PFSK-1 (cell line): Measurements from ENCODE around the gene PSEN1.

Source experiments
- FOXP2 ChIP-seq: optimal IDR thresholded peaks from 2 replicates; pipeline ENCODE3; 2011; ENCODE audit warnings: borderline replicate concordance, control low read depth, inconsistent platforms; ENCODE audit not compliant: insufficient read depth; ENCODE audit errors: extremely low read length, extremely low read depth
- POLR2AphosphoS5 ChIP-seq: IDR thresholded peaks from 2 replicates; pipeline ENCODE4 v1.6.1; 2012; ENCODE audit warnings: low read depth, mild to moderate bottlenecking, control low read depth, low read length, moderate library complexity
- REST ChIP-seq, 2 experiments: IDR thresholded peaks; 2 replicates each; pipeline versions ENCODE4 v1.6.1 to v1.8.0; 2011 to 2012; ENCODE audit warnings: low read depth in 2 of 2, low read length in 2 of 2, control low read depth in 1 of 2, inconsistent platforms in 1 of 2, mild to moderate bottlenecking in 1 of 2, moderate library complexity in 1 of 2; ENCODE audit not compliant: insufficient read depth in 1 of 2
- SIN3A ChIP-seq: IDR thresholded peaks from 2 replicates; pipeline ENCODE4 v1.6.1; 2012; ENCODE audit warnings: mild to moderate bottlenecking, low read length, moderate library complexity, borderline replicate concordance; ENCODE audit not compliant: insufficient read depth
- TAF1 ChIP-seq: IDR thresholded peaks from 2 replicates; pipeline ENCODE4 v1.6.1; 2012; ENCODE audit warnings: low read length, control low read depth, borderline replicate concordance; ENCODE audit not compliant: insufficient read depth

PSEN1 gene

GRCh38 chr14:73167727-73168126, 31.4 kb downstream of the PSEN1 start:
- TF ChIP-seq TAF1 (no peak), POLR2AphosphoS5 (no peak), SIN3A (no peak), REST (IDR thresholded peaks at IDR 0.05; ENCODE audit: insufficient read depth in 1 of 2, low read depth in 2 of 2, low read length in 2 of 2) (no peak), FOXP2 (no peak)

GRCh38 chr14:73168274-73168673, 32.0 kb downstream of the PSEN1 start:
- TF ChIP-seq TAF1, result no peak
- no peak for TF ChIP-seq REST (IDR thresholded peaks at IDR 0.05; ENCODE audit: insufficient read depth in 1 of 2, low read depth in 2 of 2, low read length in 2 of 2)
- no peak for TF ChIP-seq POLR2AphosphoS5
- no peak for TF ChIP-seq FOXP2
- no peak for TF ChIP-seq SIN3A

- TF ChIP-seq TAF1 (no peak), SIN3A (no peak), POLR2AphosphoS5 (no peak), FOXP2 (no peak), REST (IDR thresholded peaks at IDR 0.05; ENCODE audit: insufficient read depth in 1 of 2, low read depth in 2 of 2, low read length in 2 of 2) (no peak)
Measured at GRCh38 chr14:73168691-73169090, 32.4 kb downstream of the PSEN1 start.

GRCh38 chr14:73170686-73171085, 34.4 kb downstream of the PSEN1 start:
- no peak for TF ChIP-seq FOXP2
- no peak for TF ChIP-seq TAF1
- TF ChIP-seq SIN3A, result no peak
- no peak for TF ChIP-seq POLR2AphosphoS5
- TF ChIP-seq REST (IDR thresholded peaks at IDR 0.05; ENCODE audit: insufficient read depth in 1 of 2, low read depth in 2 of 2, low read length in 2 of 2), result no peak

GRCh38 chr14:73172500-73172899, 36.2 kb downstream of the PSEN1 start:
- TF ChIP-seq REST (IDR thresholded peaks at IDR 0.05; ENCODE audit: insufficient read depth in 1 of 2, low read depth in 2 of 2, low read length in 2 of 2) (no peak), TAF1 (no peak), SIN3A (no peak), FOXP2 (no peak), POLR2AphosphoS5 (no peak)
